HG03442 (cell line): ENCODE results near the gene SEMA5A.

Source experiments
- ATAC-seq: cut with Tn5 transposase; IDR thresholded peaks from one replicate; pipeline ENCODE4 v1.9.1; 2021; ENCODE audit warnings: mild to moderate bottlenecking, moderate library complexity; ENCODE audit not compliant: unreplicated experiment

SEMA5A gene

GRCh38 chr5:9052421-9052820 lies 493.5 kb downstream of the SEMA5A start:
- no peak for ATAC-seq

GRCh38 chr5:9051779-9052178 lies 494.1 kb downstream of the SEMA5A start:
- no peak for ATAC-seq

GRCh38 chr5:9047932-9048331 lies 497.9 kb downstream of the SEMA5A start:
- ATAC-seq: no peak

GRCh38 chr5:9046756-9047481 lies 499.0 kb downstream of the SEMA5A start:
- no peak for ATAC-seq

GRCh38 chr5:9045946-9046345 lies 499.9 kb downstream of the SEMA5A start:
- no peak for ATAC-seq

GRCh38 chr5:9042241-9042640 lies 503.6 kb downstream of the SEMA5A start:
- no peak for ATAC-seq

- ATAC-seq: no peak
Observed at GRCh38 chr5:9040475-9040874, 505.4 kb downstream of the SEMA5A start.

- ATAC-seq: no peak
Observed at GRCh38 chr5:9037048-9037447, 508.8 kb downstream of the SEMA5A start.

GRCh38 chr5:9035346-9035745 lies 510.5 kb downstream of the SEMA5A start:
- no peak for ATAC-seq

GRCh38 chr5:9034649-9035048 lies 511.2 kb downstream of the SEMA5A start:
- no peak for ATAC-seq

GRCh38 chr5:9033524-9033923 lies 512.4 kb downstream of the SEMA5A start:
- no peak for ATAC-seq

- no peak for ATAC-seq
Observed at GRCh38 chr5:9025942-9026341, 519.9 kb downstream of the SEMA5A start.

GRCh38 chr5:9020996-9021395 lies 524.9 kb downstream of the SEMA5A start:
- no peak for ATAC-seq

GRCh38 chr5:9015937-9016270 lies 530.0 kb downstream of the SEMA5A start:
- ATAC-seq: no peak

- no peak for ATAC-seq
Observed at GRCh38 chr5:9015260-9015936, 530.5 kb downstream of the SEMA5A start.

- ATAC-seq: no peak
Observed at GRCh38 chr5:9013147-9013546, 532.7 kb downstream of the SEMA5A start.

- ATAC-seq: no peak
Observed at GRCh38 chr5:9009931-9010651, 535.8 kb downstream of the SEMA5A start.

- no peak for ATAC-seq
Observed at GRCh38 chr5:8997542-8998070, 548.3 kb downstream of the SEMA5A start.

GRCh38 chr5:8993031-8993430 lies 552.8 kb downstream of the SEMA5A start:
- no peak for ATAC-seq
